Right lobe of liver (tissue), 6 donors: ENCODE data around the gene DRAXIN. TPM values are rescaled to one million over a fixed set of nuclear protein-coding genes. Genes with fewer than 3 reads are reported as not detected.

ENCODE experiments used
- ATAC-seq, 4 donors: fragments of 200-7000 bp; cut with Tn5 transposase; one replicate each; pipeline ENCODE4 v1.9.1; 2020; ENCODE audit warnings: mild to moderate bottlenecking in 4 of 4, moderate library complexity in 4 of 4
- DNase-seq, 3 donors: peaks; one replicate each; pipeline ENCODE4 v3.0.0-alpha.2; 2020
- H3K27ac ChIP-seq, 3 donors: fragments of 200-600 bp; one replicate each; pipeline ENCODE4 v1.8.0; 2022
- H3K27me3 ChIP-seq, 2 donors: fragments of 200-600 bp; one replicate each; pipeline ENCODE4 v1.8.0; 2022
- H3K36me3 ChIP-seq, 4 donors: fragments of 200-600 bp; sonication (generic) in 1 of 4; one replicate each; pipeline versions ENCODE4 v1.5.1 to v1.8.0; 2017 to 2022; ENCODE audit warnings: control low read depth in 1 of 4
- H3K4me1 ChIP-seq, 4 donors: fragments of 200-600 bp; sonication (generic) in 1 of 4; one replicate each; pipeline versions ENCODE4 v1.5.1 to v1.8.0; 2017 to 2022; ENCODE audit warnings: control low read depth in 1 of 4
- H3K4me3 ChIP-seq, 3 donors: fragments of 200-600 bp; one replicate each; pipeline ENCODE4 v1.8.0; 2022
- H3K9me3 ChIP-seq, 4 donors: fragments of 200-600 bp; sonication (generic) in 1 of 4; one replicate each; pipeline versions ENCODE4 v1.5.1 to v1.8.0; 2017 to 2022; ENCODE audit warnings: control low read depth in 1 of 4
- CTCF ChIP-seq, 4 donors: fragments of 200-600 bp in 3 of 4; fragments of 450-650 bp in 1 of 4; IDR thresholded peaks; one replicate each; pipeline versions ENCODE4 v1.5.1 to v1.8.0; 2016 to 2022; ENCODE audit warnings: antibody characterized with exemption in 4 of 4, mild to moderate bottlenecking in 2 of 4
- POLR2A ChIP-seq: fragments of 450-650 bp; IDR thresholded peaks from one replicate; pipeline ENCODE4 v1.6.1; 2017; ENCODE audit warnings: antibody characterized with exemption, mild to moderate bottlenecking
- WGBS: methylation state at CpG from one replicate; pipeline ENCODE4 v1.1.6; 2018; ENCODE audit warnings: low coverage, low lambda C conversion rate; ENCODE audit not compliant: insufficient coverage; ENCODE audit errors: missing lambda C conversion rate; 5-methylcytosine and 5-hydroxymethylcytosine counted together
- intact Hi-C, 2 donors: fragments of 100-400 bp; cut with DNase I; formaldehyde crosslinking; loops; one replicate each; pipeline versions ENCODE4 v1.11.2 to v1.14.1; 2022
- total RNA-seq, 6 experiments: library from RNA; depleted of rRNA in 2 of 6; stranded (reverse); fragments of >200 nt in 2 of 6; fragmentation: NEBNext Ultra II Directional in 3 of 6; extraction: Animal tissue kit (Norgen Biotek cat#: 25700) in 3 of 6; gene quantifications; one replicate each; pipeline versions ENCODE4 v1.1.0 to v1.2.4, GENCODE V29; 2016 to 2023
- donor health status: DM: no; HTN: yes; CAD: no.
- donor health status: DM: no; HTN: no; CAD: no.
- donor health status: DM: no; HTN: no; CAD: no.
- donor health status: DM: no; HTN: yes; CAD: no.
- donor health status: DM: no; HTN: yes; CAD: no.

Gene DRAXIN
- total RNA-seq, 6 experiments from 2014 or later, result not detected

- H3K4me1 ChIP-seq, result no peaks in the 10 kb centered on the region
- 60% methylated on average over 1 of the region's 9 CpGs for WGBS
- no peaks in the 10 kb centered on the region for H3K36me3 ChIP-seq
- H3K27me3 ChIP-seq, result no peaks in the 10 kb centered on the region
- no peak for TF ChIP-seq CTCF (IDR thresholded peaks at IDR 0.05)
- no peak for TF ChIP-seq POLR2A
- no peaks in the 10 kb centered on the region for H3K9me3 ChIP-seq
- H3K4me3 ChIP-seq, result no peak overlapping the region
- DNase-seq, result no peak
- no peak overlapping the region for H3K27ac ChIP-seq
- intact Hi-C loops, result no loop called here
- ATAC-seq, result no peak
These were observed 14.1 kb downstream of the DRAXIN start for GRCh38 chr1:11705596-11705995.

- Histone ChIP-seq H3K4me3 (no peak overlapping the region), H3K27me3 (no peaks in the 10 kb centered on the region), H3K9me3 (no peaks in the 10 kb centered on the region), H3K4me1 (no peaks in the 10 kb centered on the region), H3K36me3 (no peaks in the 10 kb centered on the region), H3K27ac (no peak overlapping the region)
- TF ChIP-seq CTCF (IDR thresholded peaks at IDR 0.05), result no peak
- intact Hi-C loops, result no loop called here
- ATAC-seq, result no peak
- 40% methylated on average over 1 of the region's 14 CpGs for WGBS
- no peak for DNase-seq
These were observed 14.8 kb downstream of the DRAXIN start for GRCh38 chr1:11706292-11706691.

GRCh38 chr1:11707621-11708276 is 16.2 kb downstream of the DRAXIN start:
- ATAC-seq (peak; percentile 74 to 90 (median 85)), DNase-seq (peak; percentile 77 to 84 (median 81))
- no peaks in the 10 kb centered on the region for H3K4me1 ChIP-seq
- H3K27ac ChIP-seq, result no peak overlapping the region
- intact Hi-C loops, result no loop called here
- no peaks in the 10 kb centered on the region for H3K27me3 ChIP-seq
- H3K9me3 ChIP-seq, result no peaks in the 10 kb centered on the region
- no peaks in the 10 kb centered on the region for H3K36me3 ChIP-seq
- no peak for TF ChIP-seq CTCF (IDR thresholded peaks at IDR 0.05)
- no peak for TF ChIP-seq POLR2A
- H3K4me3 ChIP-seq, result no peak overlapping the region
- WGBS, result 31% methylated on average over 14 of the region's 17 CpGs

- Histone ChIP-seq H3K9me3 (no peaks in the 10 kb centered on the region), H3K4me1 (no peaks in the 10 kb centered on the region), H3K4me3 (no peak overlapping the region), H3K27ac (no peak overlapping the region), H3K27me3 (no peaks in the 10 kb centered on the region), H3K36me3 (no peaks in the 10 kb centered on the region)
- ATAC-seq, result no peak
- DNase-seq, result no peak
- 64% methylated on average over 4 of the region's 11 CpGs for WGBS
- TF ChIP-seq POLR2A (no peak), CTCF (IDR thresholded peaks at IDR 0.05) (no peak)
- intact Hi-C loops, result no loop called here
These were observed 17.2 kb downstream of the DRAXIN start for GRCh38 chr1:11708554-11709350.
